HFFc6 (cell line): ENCODE data around the gene MIER1. TPM values are rescaled to one million over a fixed set of nuclear protein-coding genes. Genes with fewer than 3 reads are reported as not detected.

Experiments
- DNase-seq: peaks from one replicate; pipeline ENCODE4 v3.0.0-alpha.2; 2018
- H3K27ac Mint-ChIP-seq: 2 replicates; pipeline ENCODE4 v1.8.0; 2020; ENCODE audit warnings: mild to moderate bottlenecking, mixed read lengths
- H3K27me3 Mint-ChIP-seq: 2 replicates; pipeline ENCODE4 v1.8.0; 2021; ENCODE audit warnings: mild to moderate bottlenecking, moderate library complexity, mixed read lengths; ENCODE audit not compliant: insufficient read depth
- H3K36me3 Mint-ChIP-seq: 2 replicates; pipeline ENCODE4 v1.8.0; 2021; ENCODE audit warnings: low read depth, mixed read lengths
- H3K4me1 Mint-ChIP-seq: 2 replicates; pipeline ENCODE4 v1.8.0; 2020; ENCODE audit warnings: low read depth, mixed read lengths
- H3K4me3 Mint-ChIP-seq: 2 replicates; pipeline ENCODE4 v1.8.0; 2020; ENCODE audit warnings: mild to moderate bottlenecking, moderate library complexity, mixed read lengths
- H3K9me3 Mint-ChIP-seq: 2 replicates; pipeline ENCODE4 v1.8.0; 2020; ENCODE audit warnings: mild to moderate bottlenecking, mixed read lengths
- CTCF ChIP-seq: fragments of 200-600 bp; sonication (generic); IDR thresholded peaks from 2 replicates; pipeline ENCODE4 v1.5.0; 2021; ENCODE audit warnings: antibody characterized with exemption, mild to moderate bottlenecking
- total RNA-seq, 6 experiments: library from RNA; stranded (reverse); fragmentation: NEBNext Ultra II Directional; extraction: Animal tissue kit (Norgen Biotek cat#: 25700); gene quantifications; 2 replicates in 1 of 6; 3 replicates in 5 of 6; pipeline ENCODE4 v1.2.3, GENCODE V29; 2021

Gene MIER1
- total RNA-seq, 6 experiments from 2014 or later = 28.0 to 37.5 (median 33.7) TPM

- H3K4me1 Mint-ChIP-seq = no peaks in the 10 kb centered on the region
- no peaks in the 10 kb centered on the region for H3K9me3 Mint-ChIP-seq
- peaks cover 19% of the 10 kb centered on the region for H3K36me3 Mint-ChIP-seq
- H3K4me3 Mint-ChIP-seq = no peak overlapping the region
- DNase-seq = no peak
- TF ChIP-seq CTCF = no peak
- no peak overlapping the region for H3K27ac Mint-ChIP-seq
- H3K27me3 Mint-ChIP-seq = no peaks in the 10 kb centered on the region
Measured at GRCh38 chr1:66985835-66986234, 61.0 kb downstream of the MIER1 start.

- no peak for DNase-seq
- Mint-ChIP-seq H3K9me3 (no peaks in the 10 kb centered on the region), H3K27me3 (no peaks in the 10 kb centered on the region), H3K4me3 (no peak overlapping the region), H3K36me3 (0 out of 2 replicates have a peak, but pooled peaks cover 4% of the 10 kb centered on the region), H3K4me1 (no peaks in the 10 kb centered on the region), H3K27ac (no peak overlapping the region)
- no peak for TF ChIP-seq CTCF
Measured at GRCh38 chr1:66993076-66993475, 68.3 kb downstream of the MIER1 start.

- peak; percentile 90 for TF ChIP-seq CTCF
- DNase-seq = peak; percentile 59
- Mint-ChIP-seq H3K36me3 (no peaks in the 10 kb centered on the region), H3K9me3 (no peaks in the 10 kb centered on the region), H3K27ac (no peak overlapping the region), H3K4me3 (no peak overlapping the region), H3K27me3 (peaks cover 1% of the 10 kb centered on the region; the same call in 1 of the 2 replicates), H3K4me1 (peaks cover 6% of the 10 kb centered on the region)
Measured at GRCh38 chr1:66996018-66996682, 71.4 kb downstream of the MIER1 start.

GRCh38 chr1:66998972-66999371, 74.2 kb downstream of the MIER1 start:
- Mint-ChIP-seq H3K4me1 (peaks cover 6% of the 10 kb centered on the region), H3K27ac (no peak overlapping the region), H3K27me3 (peaks cover 1% of the 10 kb centered on the region; the same call in 1 of the 2 replicates), H3K9me3 (no peaks in the 10 kb centered on the region), H3K36me3 (peaks cover 10% of the 10 kb centered on the region), H3K4me3 (no peak overlapping the region)
- no peak for TF ChIP-seq CTCF
- DNase-seq = no peak

- Mint-ChIP-seq H3K9me3 (no peaks in the 10 kb centered on the region), H3K36me3 (peaks cover 10% of the 10 kb centered on the region), H3K4me1 (peaks cover 6% of the 10 kb centered on the region), H3K27ac (no peak overlapping the region), H3K27me3 (peaks cover 1% of the 10 kb centered on the region; the same call in 1 of the 2 replicates), H3K4me3 (no peak overlapping the region)
- TF ChIP-seq CTCF = no peak
- no peak for DNase-seq
Measured at GRCh38 chr1:66999640-67000400, 75.0 kb downstream of the MIER1 start.
